OCI-LY7 (cell line): ENCODE results near the gene NOTO. TPM values are rescaled to one million over a fixed set of nuclear protein-coding genes. Genes with fewer than 3 reads are reported as not detected.

Experiments used
- BruUV-seq: library from RNA; stranded (reverse); fragments of 400-500 nt; replicated peaks from 2 replicates; lab custom pipeline; 2021; lab: Mats Ljungman, UMichigan
- CTCF ChIA-PET: fragments of 300-600 bp; sonication (Branson Sonifier 250); formaldehyde crosslinking; loops from one replicate; lab custom pipeline; 2022; ENCODE audit warnings: antibody characterized with exemption; ENCODE audit not compliant: unreplicated experiment; lab: Charles Lee
- POLR2A ChIA-PET: fragments of 300-600 bp; sonication (Branson Sonifier 250); formaldehyde crosslinking; loops from one replicate; lab custom pipeline; 2022; ENCODE audit warnings: antibody characterized with exemption; lab: Charles Lee
- DNase-seq: peaks from one replicate; pipeline ENCODE4 v3.0.0-alpha.2; 2015; ENCODE audit warnings: low spot score
- H2AFZ ChIP-seq: fragments of 200-600 bp; sonication (generic), shearing (Covaris generic); 2 replicates; pipeline ENCODE4 v1.6.1; 2014; ENCODE audit warnings: mild to moderate bottlenecking, antibody characterized with exemption, low read length, moderate library complexity
- H3K27ac ChIP-seq: fragments of 200-600 bp; sonication (generic); 2 replicates; pipeline ENCODE4 v1.5.1; 2014; ENCODE audit warnings: mixed run types, low read depth, mild to moderate bottlenecking, moderate library complexity, low read length, inconsistent platforms; ENCODE audit not compliant: poor library complexity, severe bottlenecking
- H3K36me3 ChIP-seq: fragments of 200-600 bp; sonication (generic); 2 replicates; pipeline ENCODE4 v1.6.1; 2014; ENCODE audit warnings: mild to moderate bottlenecking, antibody characterized with exemption, low read length, moderate library complexity, mixed read lengths; ENCODE audit not compliant: insufficient read depth
- H3K4me1 ChIP-seq: fragments of 200-600 bp; sonication (generic); 2 replicates; pipeline ENCODE4 v1.5.1; 2014; ENCODE audit warnings: mild to moderate bottlenecking, low read length; ENCODE audit not compliant: insufficient read depth, poor library complexity, severe bottlenecking
- H3K4me2 ChIP-seq: fragments of 200-600 bp; sonication (generic); 2 replicates; pipeline ENCODE4 v1.6.1; 2014; ENCODE audit warnings: mild to moderate bottlenecking, low read length
- H3K4me3 ChIP-seq: fragments of 200-600 bp; sonication (generic); 2 replicates; pipeline ENCODE4 v1.5.1; 2014; ENCODE audit warnings: mild to moderate bottlenecking, low read depth, low read length; ENCODE audit not compliant: poor library complexity, severe bottlenecking
- H3K79me2 ChIP-seq: fragments of 200-600 bp; sonication (generic); 2 replicates; pipeline ENCODE4 v1.6.1; 2016; ENCODE audit warnings: low read depth, mild to moderate bottlenecking, low read length, moderate library complexity, mixed read lengths; ENCODE audit not compliant: insufficient read depth
- H3K9me2 ChIP-seq: fragments of 200-600 bp; sonication (generic); 2 replicates; pipeline ENCODE4 v1.6.1; 2016; ENCODE audit warnings: mild to moderate bottlenecking, low read length, mixed read lengths; ENCODE audit not compliant: insufficient read depth
- H3K9me3 ChIP-seq: fragments of 200-600 bp; sonication (generic); 2 replicates; pipeline ENCODE4 v1.6.1; 2014; ENCODE audit warnings: mild to moderate bottlenecking, mixed run types, low read length, mixed read lengths
- H4K20me1 ChIP-seq: fragments of 200-600 bp; sonication (generic); 2 replicates; pipeline ENCODE4 v1.6.1; 2014; ENCODE audit warnings: mild to moderate bottlenecking, antibody characterized with exemption, low read length, moderate library complexity, mixed read lengths; ENCODE audit not compliant: insufficient read depth
- EZH2phosphoT487 ChIP-seq: fragments of 200-600 bp; sonication (generic); IDR thresholded peaks from 2 replicates; pipeline ENCODE4 v1.6.1; 2018; ENCODE audit warnings: low read depth, borderline replicate concordance, mild to moderate bottlenecking, mixed run types, antibody characterized with exemption, low read length, moderate library complexity, mixed read lengths
- intact Hi-C: fragments of 100-400 bp; cut with micrococcal nuclease; formaldehyde crosslinking; loops from one replicate; pipeline ENCODE4 v1.10.0; 2022; ENCODE audit not compliant: unreplicated experiment
- total RNA-seq, 2 experiments: library from RNA; depleted of rRNA in 1 of 2; stranded (reverse); fragments of >200 nt in 1 of 2; shearing (Covaris generic) in 1 of 2; gene quantifications; 2 replicates each; pipeline ENCODE4 v1.2.3, GENCODE V29; 2014 to 2022
- TF ChIP-seq, protein P1 (sequence below): fragments of 200-600 bp; sonication (generic); conservative IDR thresholded peaks from 2 replicates; pipeline ENCODE4 v1.5.1; 2014; ENCODE audit warnings: mild to moderate bottlenecking, antibody characterized with exemption, low read length, moderate library complexity, mixed read lengths

Gene NOTO
- total RNA-seq, 2 experiments from 2014 or later = not detected

DNA sequence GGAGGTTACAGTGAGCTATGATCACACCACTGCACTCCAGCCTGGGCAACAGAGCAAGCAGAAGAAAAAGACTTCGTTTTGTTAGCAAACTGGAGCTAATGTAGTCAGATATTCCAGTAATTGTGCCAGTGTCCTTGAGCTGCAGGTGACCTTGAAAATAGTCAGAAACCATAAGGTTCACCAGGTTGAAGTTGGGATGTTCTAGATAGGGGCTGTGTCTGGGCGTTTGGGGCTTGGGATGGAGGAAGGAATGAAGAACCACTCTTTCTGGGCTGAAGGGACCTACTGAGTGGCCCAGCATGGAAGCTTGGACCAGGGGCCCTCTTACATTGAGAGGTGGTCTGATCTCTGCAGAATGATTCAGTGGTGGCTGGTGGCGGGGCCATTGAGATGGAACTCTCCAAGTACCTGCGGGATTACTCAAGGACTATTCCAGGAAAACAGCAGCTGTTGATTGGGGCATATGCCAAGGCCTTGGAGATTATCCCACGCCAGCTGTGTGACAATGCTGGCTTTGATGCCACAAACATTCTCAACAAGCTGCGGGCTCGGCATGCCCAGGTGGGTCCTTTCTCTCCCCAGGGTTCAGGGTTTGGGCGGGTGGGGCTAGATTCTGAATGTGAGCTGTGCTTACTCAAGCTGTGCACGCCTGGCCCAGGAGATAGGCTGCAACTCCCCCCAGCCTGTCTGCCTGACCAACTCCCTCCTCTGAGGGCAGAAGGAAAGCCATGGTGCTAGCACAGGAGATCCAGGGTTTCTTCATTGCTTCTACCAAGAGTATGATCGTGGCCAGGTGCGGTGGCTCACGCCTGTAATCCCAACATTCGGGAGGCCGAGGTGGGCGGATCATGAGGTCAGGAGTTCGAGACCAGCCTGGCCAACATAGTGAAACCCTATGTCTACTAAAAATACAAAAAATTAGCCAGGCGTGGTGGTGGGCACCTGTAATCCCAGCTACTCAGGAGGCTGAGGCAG lies 48.8 kb downstream of the NOTO start:
- TF ChIP-seq, protein P1, sequence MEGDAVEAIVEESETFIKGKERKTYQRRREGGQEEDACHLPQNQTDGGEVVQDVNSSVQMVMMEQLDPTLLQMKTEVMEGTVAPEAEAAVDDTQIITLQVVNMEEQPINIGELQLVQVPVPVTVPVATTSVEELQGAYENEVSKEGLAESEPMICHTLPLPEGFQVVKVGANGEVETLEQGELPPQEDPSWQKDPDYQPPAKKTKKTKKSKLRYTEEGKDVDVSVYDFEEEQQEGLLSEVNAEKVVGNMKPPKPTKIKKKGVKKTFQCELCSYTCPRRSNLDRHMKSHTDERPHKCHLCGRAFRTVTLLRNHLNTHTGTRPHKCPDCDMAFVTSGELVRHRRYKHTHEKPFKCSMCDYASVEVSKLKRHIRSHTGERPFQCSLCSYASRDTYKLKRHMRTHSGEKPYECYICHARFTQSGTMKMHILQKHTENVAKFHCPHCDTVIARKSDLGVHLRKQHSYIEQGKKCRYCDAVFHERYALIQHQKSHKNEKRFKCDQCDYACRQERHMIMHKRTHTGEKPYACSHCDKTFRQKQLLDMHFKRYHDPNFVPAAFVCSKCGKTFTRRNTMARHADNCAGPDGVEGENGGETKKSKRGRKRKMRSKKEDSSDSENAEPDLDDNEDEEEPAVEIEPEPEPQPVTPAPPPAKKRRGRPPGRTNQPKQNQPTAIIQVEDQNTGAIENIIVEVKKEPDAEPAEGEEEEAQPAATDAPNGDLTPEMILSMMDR = no peak
- TF ChIP-seq EZH2phosphoT487 = no peak
- Histone ChIP-seq H3K36me3 (peaks cover 98% of the 10 kb centered on the region), H3K27ac (no peak overlapping the region), H3K4me3 (no peak overlapping the region), H3K4me1 (no peaks in the 10 kb centered on the region), H3K9me3 (no peaks in the 10 kb centered on the region), H3K9me2 (no peaks in the 10 kb centered on the region), H3K79me2 (no peaks in the 10 kb centered on the region), H3K4me2 (no peak overlapping the region), H2AFZ (no peak overlapping the region), H4K20me1 (peaks cover 6% of the 10 kb centered on the region; the same call in 1 of the 2 replicates)
- no TSS peak for BruUV-seq
- ChIA-PET POLR2A (interaction anchor here (0.6 to 2.6 kb wide), 3 partner anchors 12 to 478 kb away, joined by 3 to 7 read pairs (median 7); partner anchors contain the start of gene CCT7), CTCF (interaction anchor here (0.6 kb wide), 1 partner anchor 178 kb away, joined by 3 read pairs; no protein-coding TSS in a partner anchor)
- intact Hi-C loops = no loop called here
- DNase-seq = no peak

DNA sequence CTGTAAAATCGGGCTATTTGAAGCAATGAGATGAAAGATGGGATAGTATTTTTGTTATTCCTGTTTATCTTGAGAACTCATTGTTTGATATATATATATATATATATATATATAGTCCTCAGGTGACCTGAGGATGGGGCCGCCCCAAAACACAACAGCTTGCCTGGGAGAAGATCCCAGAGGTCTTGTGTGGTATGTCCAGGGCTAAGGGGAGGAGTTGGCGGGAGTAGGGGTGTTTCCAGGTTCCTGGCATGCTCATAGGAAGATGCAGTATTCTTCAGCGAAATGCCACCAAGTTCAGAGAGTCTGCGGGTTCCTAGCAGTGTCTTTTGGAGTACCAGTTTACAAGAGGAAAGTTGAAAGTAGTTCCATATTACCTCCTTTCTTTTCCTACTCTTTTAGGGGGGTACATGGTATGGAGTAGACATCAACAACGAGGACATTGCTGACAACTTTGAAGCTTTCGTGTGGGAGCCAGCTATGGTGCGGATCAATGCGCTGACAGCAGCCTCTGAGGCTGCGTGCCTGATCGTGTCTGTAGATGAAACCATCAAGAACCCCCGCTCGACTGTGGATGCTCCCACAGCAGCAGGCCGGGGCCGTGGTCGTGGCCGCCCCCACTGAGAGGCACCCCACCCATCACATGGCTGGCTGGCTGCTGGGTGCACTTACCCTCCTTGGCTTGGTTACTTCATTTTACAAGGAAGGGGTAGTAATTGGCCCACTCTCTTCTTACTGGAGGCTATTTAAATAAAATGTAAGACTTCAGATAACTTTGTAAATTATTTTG lies 50.1 kb downstream of the NOTO start:
- ChIA-PET POLR2A (interaction anchor here (1.8 kb wide), 1 partner anchor 14 kb away, joined by 11 read pairs; no protein-coding TSS in a partner anchor), CTCF (interaction anchor here (1.1 kb wide), 1 partner anchor 14 kb away, joined by 3 read pairs; no protein-coding TSS in a partner anchor)
- Histone ChIP-seq H3K27ac (no peak overlapping the region), H3K4me2 (no peak overlapping the region), H2AFZ (no peak overlapping the region), H3K9me3 (no peaks in the 10 kb centered on the region), H3K4me3 (no peak overlapping the region), H3K9me2 (no peaks in the 10 kb centered on the region), H3K36me3 (peaks cover 91% of the 10 kb centered on the region), H3K79me2 (no peaks in the 10 kb centered on the region), H4K20me1 (no peaks in the 10 kb centered on the region; the same call in 1 of the 2 replicates), H3K4me1 (no peaks in the 10 kb centered on the region)
- intact Hi-C loops = no loop called here
- no peak for TF ChIP-seq EZH2phosphoT487
- no peak for DNase-seq
- BruUV-seq = no TSS peak

DNA sequence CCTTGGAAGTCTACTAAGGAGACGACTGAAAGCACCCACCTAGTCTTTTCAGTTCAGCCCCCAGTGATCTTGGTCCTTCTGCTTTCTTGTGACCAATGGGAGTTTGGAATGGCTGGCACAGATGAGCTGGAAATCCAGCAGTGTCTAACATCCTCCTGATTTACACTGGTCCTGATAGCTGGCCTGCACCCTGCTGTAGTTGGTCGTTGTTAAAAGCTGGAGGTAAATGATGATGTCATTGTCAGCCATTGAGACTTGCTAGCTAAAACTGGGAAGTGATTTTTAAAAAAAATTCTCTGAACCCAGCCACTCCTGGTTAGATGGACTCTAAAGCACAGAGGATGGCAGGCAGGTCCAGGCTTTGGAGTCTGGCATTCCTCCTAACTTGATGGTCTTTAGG lies 51.0 kb downstream of the NOTO start:
- peaks cover 91% of the 10 kb centered on the region for H3K36me3 ChIP-seq
- no peak overlapping the region for H2AFZ ChIP-seq
- no peaks in the 10 kb centered on the region for H3K79me2 ChIP-seq
- H3K27ac ChIP-seq = no peak overlapping the region
- no peaks in the 10 kb centered on the region for H3K9me3 ChIP-seq
- no peaks in the 10 kb centered on the region for H3K9me2 ChIP-seq
- no TSS peak for BruUV-seq
- H4K20me1 ChIP-seq = no peaks in the 10 kb centered on the region; the same call in 1 of the 2 replicates
- DNase-seq = no peak
- no peak overlapping the region for H3K4me3 ChIP-seq
- TF ChIP-seq EZH2phosphoT487 = no peak
- TF ChIP-seq, protein P1 = no peak
- H3K4me2 ChIP-seq = no peak overlapping the region
- CTCF ChIA-PET = interaction anchor here (1.1 kb wide), 1 partner anchor 15 kb away, joined by 3 read pairs; no protein-coding TSS in a partner anchor
- POLR2A ChIA-PET = interaction anchor here (0.6 to 1.8 kb wide), 3 partner anchors 15 to 1199 kb away, joined by 3 to 11 read pairs (median 4); no protein-coding TSS in a partner anchor
- no peaks in the 10 kb centered on the region for H3K4me1 ChIP-seq
- intact Hi-C loops = no loop called here
